ENCODE results near the gene FAM3C. TPM values are rescaled to one million over a fixed set of nuclear protein-coding genes. Genes with fewer than 3 reads are reported as not detected.
A peak's percentile ranks its signal among the peaks of the same experiment; 100 is the strongest.
"Not testable (repeated sequence)": the region's sequence is repeated elsewhere in the genome, so short reads cannot be mapped to it uniquely, and the experiment has no call there.

FAM3C gene, protein sequence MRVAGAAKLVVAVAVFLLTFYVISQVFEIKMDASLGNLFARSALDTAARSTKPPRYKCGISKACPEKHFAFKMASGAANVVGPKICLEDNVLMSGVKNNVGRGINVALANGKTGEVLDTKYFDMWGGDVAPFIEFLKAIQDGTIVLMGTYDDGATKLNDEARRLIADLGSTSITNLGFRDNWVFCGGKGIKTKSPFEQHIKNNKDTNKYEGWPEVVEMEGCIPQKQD
- total RNA-seq = 10 to 100 TPM; 19.6 to 20.6 TPM
- 10 to 100 TPM in 2 of 3 donors, 1 to 10 TPM in 1; 8.9 to 12.4 (median 11.9) TPM for polyA plus RNA-seq
- total RNA-seq = 4.9 to 15.3 (median 10.3) reads per million in 6 experiments

DNA sequence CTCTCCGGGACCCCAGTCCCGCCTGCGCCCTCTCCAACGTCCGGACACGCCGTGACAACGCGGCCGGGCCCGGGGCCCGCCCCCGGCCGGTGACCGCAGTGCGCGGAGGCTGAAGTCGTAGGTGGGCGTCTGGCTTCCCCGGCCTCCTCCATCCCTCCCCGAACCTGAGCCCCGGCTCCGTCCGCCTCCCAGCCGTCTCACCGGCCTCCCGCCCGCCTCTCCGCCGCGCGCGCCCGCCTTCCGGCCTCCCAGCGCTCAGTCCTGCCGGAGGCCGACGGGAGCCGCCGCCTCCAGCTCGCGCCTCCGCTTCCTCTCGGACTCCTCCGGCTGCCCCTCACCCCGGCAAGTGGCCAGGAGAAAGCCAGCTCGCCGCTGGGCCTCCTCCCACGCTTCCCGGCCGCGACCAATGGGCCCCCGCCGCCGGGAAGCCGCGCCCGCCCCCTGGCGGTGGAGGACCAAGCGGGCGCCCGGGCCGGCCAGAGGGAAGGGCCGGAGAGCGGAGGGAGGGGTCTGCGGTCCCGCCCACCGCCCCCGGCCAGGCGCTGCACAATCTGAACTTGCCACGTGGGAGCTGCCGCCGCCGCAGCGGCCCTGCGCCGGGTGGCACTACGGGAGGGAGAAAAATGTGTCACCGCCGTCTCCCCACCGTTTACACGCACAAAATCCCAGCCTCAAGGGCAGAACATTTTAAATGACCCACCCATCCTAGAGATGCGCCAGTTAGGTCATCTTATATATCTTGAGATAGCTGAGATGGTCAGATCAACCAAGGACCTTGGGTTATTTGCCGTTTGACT is at the start of gene FAM3C:
TSS of gene FAM3C (minus strand) at position 348 of the 797 bp plus-strand sequence. CDS start 13,339 bp downstream, outside the sequence.
- peak; percentile 51 to 79 (median 75) for DNase-seq
- Mint-ChIP-seq H3K9me3 (peaks cover 0 to 3% (median 0%) of the 10 kb centered on the region in 9 donors), H3K4me1 (peaks cover 9 to 40% (median 24%) of the 10 kb centered on the region in 4 donors), H3K36me3 (peaks cover 4% of the 10 kb centered on the region in 3 donors), H3K4me3 (peak within 1 kb of the TSS; percentile 80 to 94 (median 88)), H3K27me3 (no peaks in the 10 kb centered on the region), H3K27ac (peak within 1 kb of the TSS; percentile 73 to 92 (median 88))
- peak; percentile 79 to 80 for ATAC-seq
- POLR2A ChIA-PET = interaction anchor here (0.5 to 2.3 kb wide), 10 partner anchors 10 to 446 kb away, joined by 3 to 14 read pairs (median 4); partner anchors contain the start of gene ING3

DNA sequence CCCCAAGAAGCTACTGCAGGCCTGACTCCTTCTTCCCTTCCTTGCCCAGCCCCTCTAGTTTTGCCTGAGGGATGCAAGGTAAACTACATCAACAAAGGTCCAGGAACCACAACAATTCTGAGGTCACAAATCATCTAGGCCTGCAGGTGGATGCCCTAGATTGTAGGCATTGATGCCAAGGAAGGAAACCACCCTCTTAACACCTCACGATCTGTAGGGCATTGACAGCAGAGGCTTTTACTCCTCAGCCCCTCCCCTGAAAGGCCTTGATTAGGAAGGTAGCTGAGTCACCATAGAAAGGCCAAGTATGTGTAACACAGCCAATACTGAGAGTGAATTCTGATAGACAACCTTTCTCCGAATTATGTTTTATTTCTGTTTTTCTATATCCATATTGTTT is 46.7 kb upstream of the FAM3C start:
- Mint-ChIP-seq H3K27ac (peak overlapping the region in 4 of 10 donors; percentile 37 to 84 (median 56)), H3K27me3 (no peaks in the 10 kb centered on the region), H3K4me1 (peaks cover 13 to 35% (median 26%) of the 10 kb centered on the region in 4 donors), H3K4me3 (no peak overlapping the region), H3K36me3 (peaks cover 0 to 5% (median 0%) of the 10 kb centered on the region in 3 donors), H3K9me3 (peaks cover 0 to 15% (median 4%) of the 10 kb centered on the region in 9 donors)
- peak in 3 of 10 donors; percentile 2 to 5 (median 2) for DNase-seq
- POLR2A ChIA-PET = no interaction called here
- peak; percentile 27 to 39 for ATAC-seq

DNA sequence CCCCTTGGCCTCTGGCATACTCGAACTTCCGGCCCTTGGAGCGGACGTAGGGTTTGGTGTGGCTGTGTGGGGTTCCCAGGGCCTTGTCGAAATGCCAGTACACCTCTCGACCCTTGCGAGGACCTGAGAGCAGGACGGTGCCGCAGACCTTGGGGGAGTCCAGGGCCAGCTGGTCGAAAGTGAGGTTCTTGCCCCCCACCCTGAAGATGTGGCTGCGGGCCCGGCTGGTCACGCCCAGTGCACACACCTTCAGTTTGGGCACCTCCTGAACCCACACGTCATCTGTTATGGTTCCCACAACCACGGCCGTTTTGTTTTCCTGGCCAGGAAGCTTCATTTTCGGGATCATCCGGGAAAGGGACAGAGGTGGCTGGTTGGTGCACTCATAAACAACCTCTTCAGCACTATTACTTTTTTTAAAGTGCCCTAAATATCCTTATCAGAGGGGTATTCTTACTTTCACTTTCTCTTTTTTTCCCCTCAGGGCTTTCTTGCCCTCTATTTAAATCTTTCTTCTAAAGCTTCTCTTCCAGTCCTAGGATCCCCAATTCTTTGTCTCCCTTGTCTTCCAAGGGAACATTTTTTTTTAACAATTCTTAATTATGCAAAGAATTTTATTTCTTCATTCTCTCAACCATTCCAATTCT is 44.9 kb upstream of the FAM3C start:
- ATAC-seq = no peak
- Mint-ChIP-seq H3K4me3 (peak overlapping the region; percentile 22 to 65 (median 46)), H3K36me3 (peaks cover 0 to 5% (median 0%) of the 10 kb centered on the region in 3 donors), H3K4me1 (peaks cover 14 to 44% (median 32%) of the 10 kb centered on the region in 4 donors), H3K9me3 (peaks cover 0 to 15% (median 4%) of the 10 kb centered on the region in 9 donors), H3K27me3 (no peaks in the 10 kb centered on the region), H3K27ac (peak overlapping the region in 9 of 10 donors; percentile 6 to 89 (median 67))
- DNase-seq = peak in 1 of 10 donors; percentile 1
- POLR2A ChIA-PET = interaction anchor here (0.9 to 1.6 kb wide), 2 partner anchors 8 to 44 kb away, joined by 3 to 5 read pairs; partner anchors contain the start of gene FAM3C

DNA sequence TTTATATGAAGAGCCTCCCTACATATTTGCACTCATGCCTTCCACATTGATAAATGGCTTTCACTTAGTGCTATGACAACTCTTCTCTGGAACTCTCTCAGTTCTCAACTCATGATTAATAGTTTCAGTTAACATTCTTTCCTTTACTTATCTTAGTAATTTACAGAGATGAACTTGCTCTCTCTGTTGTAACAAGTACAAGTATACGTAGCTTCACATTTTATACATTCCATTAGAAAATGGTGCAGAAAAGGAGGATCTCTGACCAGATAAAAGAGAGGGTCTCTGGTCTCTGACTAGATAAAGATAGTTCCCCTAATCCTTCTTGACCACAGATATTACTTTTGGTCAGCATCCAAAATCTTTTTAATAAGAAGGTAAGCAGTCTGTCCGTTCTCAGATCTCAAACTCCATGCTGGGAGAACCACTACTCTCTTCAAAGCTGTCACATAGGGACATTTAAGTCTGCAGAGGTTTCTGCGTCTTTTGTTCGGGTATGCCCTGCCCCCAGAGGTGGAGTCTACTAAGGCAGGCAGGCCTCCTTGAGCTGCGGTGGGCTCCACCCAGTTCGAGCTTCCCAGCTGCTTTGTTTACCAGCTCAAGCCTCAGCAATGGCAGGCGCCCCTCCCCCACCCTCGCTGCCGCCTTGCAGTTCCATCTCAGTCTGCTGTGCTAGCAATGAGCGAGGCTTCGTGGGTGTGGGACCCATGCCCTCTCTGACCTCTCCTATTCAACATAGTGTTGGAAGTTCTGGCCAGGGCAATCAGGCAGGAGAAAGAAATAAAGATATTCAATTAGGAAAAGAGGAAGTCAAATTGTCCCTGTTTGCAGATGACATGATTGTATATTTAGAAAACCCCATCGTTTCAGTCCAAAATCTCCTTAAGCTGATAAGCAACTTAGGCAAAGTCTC is 42.2 kb upstream of the FAM3C start:
- POLR2A ChIA-PET = interaction anchor here (0.6 to 1.6 kb wide), 5 partner anchors 38 to 488 kb away, joined by 3 to 14 read pairs (median 3); partner anchors contain the start of genes FAM3C and ING3
- Mint-ChIP-seq H3K9me3 (peaks cover 0 to 15% (median 4%) of the 10 kb centered on the region in 9 donors), H3K4me3 (peak overlapping the region; percentile 62 to 88 (median 80)), H3K4me1 (peaks cover 14 to 44% (median 33%) of the 10 kb centered on the region in 4 donors), H3K27ac (peak overlapping the region; percentile 72 to 97 (median 94))
- ATAC-seq (peak; percentile 79 to 86), DNase-seq (peak; percentile 55 to 93 (median 78))
- H3K27me3 Mint-ChIP-seq, H3K36me3 Mint-ChIP-seq: not testable (repeated sequence)

DNA sequence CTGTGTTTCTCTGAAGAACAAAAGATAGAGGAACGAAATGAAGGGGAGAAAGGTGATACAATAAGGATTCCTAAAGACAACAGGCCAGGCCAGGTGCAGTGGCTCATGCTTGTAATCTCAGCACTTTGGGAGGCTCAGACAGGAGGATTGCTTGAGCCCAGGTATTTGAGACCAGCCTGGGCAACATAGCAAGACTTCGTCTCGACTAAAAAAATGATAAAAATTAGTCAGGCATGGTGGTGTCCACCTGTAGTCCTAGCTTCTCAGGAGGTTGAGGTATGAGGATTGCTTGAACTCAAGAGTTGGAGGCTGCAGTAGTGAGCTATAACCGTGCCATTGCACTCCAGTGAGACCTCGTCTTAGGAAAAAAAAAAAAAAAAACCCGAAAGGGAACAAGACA is 41.4 kb upstream of the FAM3C start:
- Mint-ChIP-seq H3K9me3 (peaks cover 0 to 15% (median 4%) of the 10 kb centered on the region in 9 donors), H3K27ac (peak overlapping the region in 4 of 10 donors; percentile 91 to 97 (median 94)), H3K4me1 (peaks cover 14 to 40% (median 33%) of the 10 kb centered on the region in 4 donors), H3K4me3 (peak overlapping the region in 2 of 10 donors; percentile 36 to 83), H3K27me3 (no peaks in the 10 kb centered on the region), H3K36me3 (peaks cover 0 to 5% (median 0%) of the 10 kb centered on the region in 3 donors)
- POLR2A ChIA-PET = interaction anchor here (1.2 to 1.7 kb wide), 2 partner anchors 37 to 42 kb away, joined by 3 to 4 read pairs; partner anchors contain the start of gene FAM3C
- no peak for DNase-seq
- ATAC-seq = no peak

DNA sequence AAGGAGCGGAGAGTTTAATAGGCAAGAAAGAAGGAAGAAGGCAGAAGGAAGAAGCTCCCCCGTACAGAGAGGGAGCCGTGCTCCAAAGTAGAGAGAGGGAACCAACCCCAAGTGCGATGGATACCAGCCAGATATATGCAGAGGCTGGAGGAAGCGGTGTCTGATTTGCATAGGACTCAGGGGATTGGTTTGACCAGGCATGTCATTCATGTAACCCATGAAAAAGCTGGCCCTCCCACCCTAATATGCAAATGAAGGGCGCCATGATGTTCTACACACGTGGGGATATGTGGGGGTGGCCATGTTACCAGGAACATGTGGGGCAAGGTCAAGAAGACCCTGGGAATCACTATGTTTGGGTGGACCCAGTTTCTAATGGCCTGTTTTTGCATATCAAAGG is 40.6 kb upstream of the FAM3C start:
- Mint-ChIP-seq H3K36me3 (peaks cover 0 to 5% (median 0%) of the 10 kb centered on the region in 3 donors), H3K4me1 (peaks cover 18 to 37% (median 31%) of the 10 kb centered on the region in 4 donors), H3K27ac (no peak overlapping the region), H3K27me3 (peaks cover 0 to 5% (median 0%) of the 10 kb centered on the region in 5 donors), H3K4me3 (no peak overlapping the region), H3K9me3 (peaks cover 0 to 15% (median 4%) of the 10 kb centered on the region in 9 donors)
- POLR2A ChIA-PET = interaction anchor here (1.7 kb wide), 1 partner anchor 41 kb away, joined by 4 read pairs; the partner anchor contains the start of gene FAM3C
- no peak for DNase-seq
- ATAC-seq = no peak

DNA sequence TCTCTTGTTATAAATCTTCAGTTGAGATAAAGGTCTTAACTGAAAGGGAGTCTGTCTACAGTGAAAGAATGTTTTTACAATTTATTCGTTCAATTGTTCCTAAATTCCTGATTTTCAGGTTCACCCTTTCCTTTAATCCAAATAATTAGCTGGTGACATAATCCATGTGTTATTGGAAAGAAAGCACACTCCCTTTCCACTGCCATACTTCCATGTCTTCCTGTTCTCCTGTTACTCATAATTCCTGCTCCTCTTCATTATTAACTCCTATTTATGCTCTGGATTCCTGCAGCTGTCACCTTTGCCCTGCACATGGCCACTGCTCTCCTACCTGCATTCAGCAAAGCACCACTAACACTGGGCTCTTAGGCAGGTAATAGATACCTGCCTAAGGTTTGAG is 40.0 kb upstream of the FAM3C start:
- no peak overlapping the region for H3K4me3 Mint-ChIP-seq
- ATAC-seq = no peak
- H3K27ac Mint-ChIP-seq = no peak overlapping the region
- POLR2A ChIA-PET = interaction anchor here (1.7 kb wide), 1 partner anchor 40 kb away, joined by 4 read pairs; the partner anchor contains the start of gene FAM3C
- DNase-seq = no peak
- peaks cover 0 to 5% (median 0%) of the 10 kb centered on the region in 5 donors for H3K27me3 Mint-ChIP-seq
- H3K36me3 Mint-ChIP-seq = peaks cover 0 to under 1% (median 0%) of the 10 kb centered on the region in 3 donors
- peaks cover 0 to 15% (median 4%) of the 10 kb centered on the region in 9 donors for H3K9me3 Mint-ChIP-seq
- peaks cover 14 to 32% (median 25%) of the 10 kb centered on the region in 4 donors for H3K4me1 Mint-ChIP-seq

DNA sequence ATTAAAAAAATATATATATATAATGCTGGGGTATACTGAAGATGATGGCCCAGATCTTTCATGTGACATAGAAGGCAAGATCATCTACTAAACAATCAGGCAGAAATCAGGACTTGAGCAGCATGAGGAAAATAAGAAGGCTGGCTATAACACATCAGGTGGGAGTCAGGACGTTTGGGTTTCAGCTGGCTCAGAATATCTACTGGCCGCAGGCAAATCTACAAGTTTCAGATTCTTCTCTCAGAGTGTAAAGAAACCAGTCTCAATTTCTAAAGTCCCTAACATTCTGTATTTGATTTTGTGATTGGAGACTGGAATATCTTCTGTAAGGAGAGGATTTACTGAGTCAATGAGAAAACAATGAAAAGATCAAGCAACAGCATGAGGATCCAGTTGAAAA is 37.7 kb upstream of the FAM3C start:
- peaks cover 0 to 5% (median 0%) of the 10 kb centered on the region in 5 donors for H3K27me3 Mint-ChIP-seq
- peaks cover 0 to 4% (median 0%) of the 10 kb centered on the region in 9 donors for H3K9me3 Mint-ChIP-seq
- DNase-seq = no peak
- no peak for ATAC-seq
- no peaks in the 10 kb centered on the region for H3K36me3 Mint-ChIP-seq
- POLR2A ChIA-PET = no interaction called here
- no peak overlapping the region for H3K4me3 Mint-ChIP-seq
- H3K27ac Mint-ChIP-seq = no peak overlapping the region
- peaks cover 14 to 19% (median 18%) of the 10 kb centered on the region in 4 donors for H3K4me1 Mint-ChIP-seq

DNA sequence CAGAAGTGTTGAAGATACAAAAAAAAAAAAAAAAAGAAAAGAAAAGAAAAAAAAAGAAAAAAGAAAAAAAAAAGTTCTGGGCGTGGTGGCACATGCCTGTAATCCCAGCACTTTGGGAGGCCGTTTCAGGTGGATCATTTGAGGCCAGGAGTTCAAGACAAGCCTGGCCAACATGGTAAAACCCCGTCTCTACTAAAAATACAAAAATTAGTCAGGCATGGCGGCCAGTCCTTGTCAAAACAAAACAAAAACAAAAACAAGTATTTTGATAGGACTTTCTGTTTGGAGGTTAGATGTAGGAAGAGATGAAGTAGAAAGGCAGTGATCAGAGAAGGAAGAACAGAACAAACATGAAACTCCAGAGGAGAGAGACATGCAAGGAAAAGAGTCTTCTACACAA is 36.4 kb upstream of the FAM3C start:
- DNase-seq, H3K27me3 Mint-ChIP-seq, ATAC-seq, H3K9me3 Mint-ChIP-seq, H3K36me3 Mint-ChIP-seq, H3K27ac Mint-ChIP-seq, H3K4me1 Mint-ChIP-seq, POLR2A ChIA-PET, H3K4me3 Mint-ChIP-seq: not testable (repeated sequence)

DNA sequence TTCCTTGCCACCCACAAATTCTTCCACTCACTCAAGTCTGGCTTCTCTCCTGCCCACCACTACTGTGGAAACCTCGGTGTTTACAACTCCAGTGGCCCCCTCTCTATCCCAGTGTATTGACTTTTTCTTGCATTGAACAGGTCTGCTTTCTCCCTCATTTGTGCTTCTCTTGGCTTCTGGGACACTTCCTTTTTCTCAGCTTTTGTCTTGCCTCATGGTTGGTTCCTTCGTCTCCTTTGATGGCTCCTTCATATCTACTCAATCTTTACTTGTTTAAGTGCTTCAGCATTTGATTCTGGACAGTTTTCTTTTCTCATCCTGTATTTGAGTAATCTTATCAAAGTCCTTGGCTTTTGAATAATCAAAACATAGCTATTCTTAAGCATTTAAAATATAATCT is 35.9 kb upstream of the FAM3C start:
- Mint-ChIP-seq H3K27ac (no peak overlapping the region), H3K36me3 (no peaks in the 10 kb centered on the region), H3K4me1 (peaks cover under 1 to 7% (median 4%) of the 10 kb centered on the region in 4 donors), H3K4me3 (no peak overlapping the region), H3K27me3 (peaks cover 0 to 5% (median 0%) of the 10 kb centered on the region in 5 donors), H3K9me3 (no peaks in the 10 kb centered on the region)
- POLR2A ChIA-PET = no interaction called here
- no peak for DNase-seq
- no peak for ATAC-seq

DNA sequence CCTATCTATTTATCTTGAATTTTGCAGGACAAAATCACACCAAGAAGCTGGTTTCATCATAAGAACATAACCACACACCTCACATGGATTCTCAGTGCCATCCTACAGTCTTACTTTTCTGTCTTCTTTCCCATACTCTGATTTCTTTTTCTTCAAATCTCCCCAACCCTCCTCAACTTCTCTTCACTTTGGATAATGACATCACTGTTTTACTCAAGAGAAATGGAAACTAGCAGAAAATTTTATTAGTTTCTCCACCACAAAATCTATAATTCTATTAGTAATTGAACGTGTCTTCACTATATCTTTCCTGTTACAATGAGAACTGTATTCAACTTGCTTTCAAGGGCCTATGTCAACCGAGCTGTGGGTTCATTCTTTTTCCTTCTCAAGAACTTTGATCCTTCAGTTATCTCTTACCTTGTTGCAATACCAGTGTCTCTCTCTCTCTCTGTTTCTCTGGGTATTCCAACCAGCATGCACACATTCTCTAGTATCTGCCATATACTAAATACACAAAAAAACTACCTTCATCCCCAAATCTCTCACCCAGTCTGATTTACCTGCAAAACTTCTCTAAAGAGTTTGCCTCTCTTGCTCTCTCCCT is 35.4 kb upstream of the FAM3C start:
- ATAC-seq = no peak
- no peak overlapping the region for H3K27ac Mint-ChIP-seq
- no peaks in the 10 kb centered on the region for H3K36me3 Mint-ChIP-seq
- POLR2A ChIA-PET = interaction anchor here (1.2 kb wide), 1 partner anchor 36 kb away, joined by 3 read pairs; no protein-coding TSS in a partner anchor
- DNase-seq = no peak
- no peaks in the 10 kb centered on the region for H3K9me3 Mint-ChIP-seq
- H3K4me3 Mint-ChIP-seq = no peak overlapping the region
- H3K4me1 Mint-ChIP-seq = peaks cover 0 to 7% (median 3%) of the 10 kb centered on the region in 4 donors
- H3K27me3 Mint-ChIP-seq = peaks cover 0 to 5% (median 0%) of the 10 kb centered on the region in 5 donors
